HepG2 (cell line): Measurements from ENCODE around the gene CD28. TPM values are rescaled to one million over a fixed set of nuclear protein-coding genes. Genes with fewer than 3 reads are reported as not detected.

ENCODE experiments used
- ARID5B ChIP-seq: IDR thresholded peaks from 2 replicates; pipeline ENCODE4 v1.4.0; 2020; ENCODE audit warnings: mild to moderate bottlenecking, missing genetic modification reagents
- ATF2 ChIP-seq: sonication (generic); formaldehyde crosslinking; IDR thresholded peaks from 2 replicates; pipeline ENCODE4 v1.4.0; 2020; ENCODE audit warnings: missing genetic modification reagents
- DZIP1 ChIP-seq: sonication (generic); formaldehyde crosslinking; IDR thresholded peaks from 2 replicates; pipeline ENCODE4 v1.5.0; 2020; ENCODE audit warnings: mild to moderate bottlenecking, missing genetic modification reagents
- EED ChIP-seq: sonication (generic); formaldehyde crosslinking; IDR thresholded peaks from 2 replicates; pipeline ENCODE4 v1.5.0; 2020; ENCODE audit warnings: mild to moderate bottlenecking, missing genetic modification reagents
- HDAC1 ChIP-seq: sonication (generic); formaldehyde crosslinking; IDR thresholded peaks from 2 replicates; pipeline ENCODE4 v1.5.1; 2020; ENCODE audit warnings: mild to moderate bottlenecking, missing genetic modification reagents
- HNF4G ChIP-seq, 2 experiments: sonication (generic) in 1 of 2; formaldehyde crosslinking in 1 of 2; IDR thresholded peaks; 2 replicates each; pipeline versions ENCODE4 v1.4.0 to v1.6.1; 2011 to 2020; ENCODE audit warnings: borderline replicate concordance in 2 of 2, low read depth in 2 of 2, mild to moderate bottlenecking in 2 of 2, low read length in 1 of 2, missing genetic modification reagents in 1 of 2, moderate library complexity in 1 of 2
- NR2F6 ChIP-seq, 2 experiments: IDR thresholded peaks; 2 replicates each; pipeline ENCODE4 v1.6.1; 2016; ENCODE audit warnings: antibody characterized with exemption in 1 of 2, mild to moderate bottlenecking in 1 of 2
- PCBP1 ChIP-seq: fragments of 200-400 bp; formaldehyde crosslinking; IDR thresholded peaks from 2 replicates; pipeline ENCODE4 v1.6.1; 2017; ENCODE audit warnings: mild to moderate bottlenecking, low read depth, low read length, borderline replicate concordance
- PITX1 ChIP-seq: sonication (generic); formaldehyde crosslinking; IDR thresholded peaks from 2 replicates; pipeline ENCODE4 v1.5.1; 2020; ENCODE audit warnings: mild to moderate bottlenecking, missing genetic modification reagents
- SP2 ChIP-seq: sonication (generic); formaldehyde crosslinking; IDR thresholded peaks from 2 replicates; pipeline ENCODE4 v1.5.1; 2020; ENCODE audit warnings: mild to moderate bottlenecking, missing genetic modification reagents
- ZBTB3 ChIP-seq: sonication (generic); formaldehyde crosslinking; IDR thresholded peaks from 2 replicates; pipeline ENCODE4 v1.4.0; 2020; ENCODE audit warnings: low read depth, mild to moderate bottlenecking, moderate library complexity, missing genetic modification reagents, borderline replicate concordance
- ZFP36L1 ChIP-seq: sonication (generic); formaldehyde crosslinking; IDR thresholded peaks from 2 replicates; pipeline ENCODE4 v1.8.0; 2022; ENCODE audit warnings: mild to moderate bottlenecking, missing genetic modification reagents, moderate library complexity
- ZIK1 ChIP-seq: sonication (generic); formaldehyde crosslinking; IDR thresholded peaks from 2 replicates; pipeline ENCODE4 v1.5.0; 2020; ENCODE audit warnings: mild to moderate bottlenecking, low read depth, missing genetic modification reagents, borderline replicate concordance
- ZNF34 ChIP-seq: sonication (generic); formaldehyde crosslinking; IDR thresholded peaks from 2 replicates; pipeline ENCODE4 v1.4.0; 2020; ENCODE audit warnings: mild to moderate bottlenecking, missing genetic modification reagents, borderline replicate concordance
- ZNF432 ChIP-seq: sonication (generic); formaldehyde crosslinking; IDR thresholded peaks from 2 replicates; pipeline ENCODE4 v1.5.0; 2020; ENCODE audit warnings: missing genetic modification reagents, mild to moderate bottlenecking, borderline replicate concordance
- ZNF609 ChIP-seq: sonication (generic); formaldehyde crosslinking; IDR thresholded peaks from 2 replicates; pipeline ENCODE4 v1.4.0; 2020; ENCODE audit warnings: mild to moderate bottlenecking, missing genetic modification reagents, borderline replicate concordance
- polyA plus RNA-seq, 8 experiments: library from polyadenylated mRNA; depleted of rRNA in 3 of 8; stranded (reverse) in 7 of 8; unstranded in 1 of 8; fragments of >200 nt; fragmentation: Illumina TruSeq in 4 of 8; extraction: Trizol in 4 of 8; gene quantifications; 2 replicates each; pipeline versions ENCODE4 v1.2.1 to v1.2.3, GENCODE V29; 2011 to 2016; ENCODE audit warnings: low read depth in 4 of 8, missing spikeins in 1 of 8, mixed read lengths in 1 of 8; ENCODE audit not compliant: insufficient read depth in 1 of 8
- total RNA-seq, 5 experiments: library from RNA; depleted of rRNA; stranded (reverse); fragments of >200 nt; fragmentation: Illumina TruSeq; extraction: Trizol; gene quantifications; 2 replicates each; pipeline ENCODE4 v1.2.3, GENCODE V29; 2016; ENCODE audit warnings: low read depth in 1 of 5

CD28 gene
- total and polyA plus RNA-seq, 2 of the 13 experiments (the other 11 are each of a cell fraction or from before 2014, with no cell fraction given): not detected

GRCh38 chr2:203714112-203714511 lies 7.7 kb downstream of the CD28 start (continued):
- peak; percentile 60; the same call in 1 of the 2 replicates for TF ChIP-seq ZNF609 (CRISPR knock-in tag)
- peak; percentile 67 for TF ChIP-seq HNF4G (IDR thresholded peaks at IDR 0.05; ENCODE audit: borderline replicate concordance, low read depth, low read length)
- no peak for TF ChIP-seq HNF4G (CRISPR knock-in tag; IDR thresholded peaks at IDR 0.05; ENCODE audit: borderline replicate concordance, low read depth)
- TF ChIP-seq ATF2 (CRISPR knock-in tag): 0 out of 2 replicates have a peak, but pooled peaks have one; percentile 29
- TF ChIP-seq ARID5B: peak; percentile 71
- TF ChIP-seq DZIP1 (CRISPR knock-in tag): no peak
- no peak for TF ChIP-seq ZNF432 (CRISPR knock-in tag)
- TF ChIP-seq ZFP36L1 (CRISPR knock-in tag): no peak
- 0 out of 2 replicates have a peak, but pooled peaks have one; percentile 32 for TF ChIP-seq HDAC1
- TF ChIP-seq ZNF34: no peak
- TF ChIP-seq NR2F6 (IDR thresholded peaks at IDR 0.05): peak; percentile 92
- peak; percentile 60; the same call in 1 of the 2 replicates for TF ChIP-seq NR2F6 (CRISPR knock-in tag; IDR thresholded peaks at IDR 0.05)
- TF ChIP-seq ZBTB3 (CRISPR knock-in tag): no peak
- no peak for TF ChIP-seq EED (CRISPR knock-in tag)
- no peak for TF ChIP-seq PITX1 (CRISPR knock-in tag)
- TF ChIP-seq SP2: no peak
- no peak for TF ChIP-seq ZIK1 (CRISPR knock-in tag)
- TF ChIP-seq PCBP1: no peak
